Skeletal muscle tissue (tissue), 4 donors: ENCODE data around the gene EGFR. TPM values are rescaled to one million over a fixed set of nuclear protein-coding genes. Genes with fewer than 3 reads are reported as not detected.

ENCODE experiments used
- H3K27ac ChIP-seq: one replicate; pipeline ENCODE4 v1.7.0; 2013; ENCODE audit warnings: mild to moderate bottlenecking, low read depth, low read length, inconsistent platforms
- H3K27me3 ChIP-seq, 3 donors: one replicate each; pipeline ENCODE4 v1.7.0; 2013; ENCODE audit warnings: low read length in 3 of 3; ENCODE audit not compliant: control insufficient read depth in 3 of 3, insufficient read depth in 3 of 3
- H3K36me3 ChIP-seq, 3 donors: one replicate each; pipeline ENCODE4 v1.7.0; 2013; ENCODE audit warnings: low read length in 3 of 3; ENCODE audit not compliant: control insufficient read depth in 3 of 3, insufficient read depth in 3 of 3
- H3K4me1 ChIP-seq, 3 donors: one replicate each; pipeline ENCODE4 v1.7.0; 2013; ENCODE audit warnings: low read length in 3 of 3, mild to moderate bottlenecking in 3 of 3; ENCODE audit not compliant: control insufficient read depth in 3 of 3, insufficient read depth in 3 of 3
- H3K4me3 ChIP-seq, 3 donors: one replicate each; pipeline ENCODE4 v1.7.0; 2013; ENCODE audit warnings: low read length in 3 of 3
- H3K9ac ChIP-seq, 3 donors: one replicate each; pipeline ENCODE4 v1.7.0; 2013; ENCODE audit warnings: low read length in 3 of 3, mild to moderate bottlenecking in 3 of 3, moderate library complexity in 2 of 3, low read depth in 1 of 3
- H3K9me3 ChIP-seq, 3 donors: one replicate each; pipeline ENCODE4 v1.7.0; 2013; ENCODE audit warnings: low read length in 3 of 3; ENCODE audit not compliant: control insufficient read depth in 3 of 3
- total RNA-seq: library from RNA; depleted of rRNA; stranded (reverse); fragments of >200 nt; gene quantifications from one replicate; pipeline ENCODE4 v1.2.3, GENCODE V29; 2014
- donor health status: Osteomylitis.

The EGFR gene
- total RNA-seq, 1 donor from 2014 or later: 17.7 TPM

DNA sequence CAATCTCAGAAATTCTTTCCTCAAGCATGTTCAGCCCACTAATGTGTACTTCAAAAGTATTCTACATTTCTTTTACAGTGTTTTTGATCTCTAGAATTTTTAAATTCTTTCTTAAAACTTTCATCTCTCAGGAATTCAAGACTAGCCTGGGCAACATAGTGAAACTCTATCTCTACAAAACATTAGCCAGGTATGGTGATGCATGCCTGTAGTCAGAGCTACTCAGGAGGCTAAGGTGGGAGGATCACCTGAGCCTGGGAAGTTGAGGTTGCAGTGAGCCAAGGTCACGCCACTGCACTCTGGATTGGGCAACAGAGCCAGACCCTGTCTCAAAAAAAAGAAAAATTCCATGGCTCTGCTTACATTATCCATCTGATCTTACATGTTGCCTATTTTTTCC, 5.0 kb upstream of the EGFR start:
- H3K4me3 ChIP-seq: no peak overlapping the region
- no peaks in the 10 kb centered on the region for H3K9me3 ChIP-seq
- no peak overlapping the region for H3K9ac ChIP-seq
- no peak overlapping the region for H3K27ac ChIP-seq
- H3K4me1 ChIP-seq: peaks cover 5 to 11% (median 6%) of the 10 kb centered on the region in 3 donors
- no peaks in the 10 kb centered on the region for H3K36me3 ChIP-seq
- peaks cover 0 to 13% (median 11%) of the 10 kb centered on the region in 3 donors for H3K27me3 ChIP-seq

GRCh38 chr7:55016061-55016745, 2.6 kb upstream of the EGFR start:
- peaks cover 0 to 18% (median 11%) of the 10 kb centered on the region in 3 donors for H3K27me3 ChIP-seq

DNA sequence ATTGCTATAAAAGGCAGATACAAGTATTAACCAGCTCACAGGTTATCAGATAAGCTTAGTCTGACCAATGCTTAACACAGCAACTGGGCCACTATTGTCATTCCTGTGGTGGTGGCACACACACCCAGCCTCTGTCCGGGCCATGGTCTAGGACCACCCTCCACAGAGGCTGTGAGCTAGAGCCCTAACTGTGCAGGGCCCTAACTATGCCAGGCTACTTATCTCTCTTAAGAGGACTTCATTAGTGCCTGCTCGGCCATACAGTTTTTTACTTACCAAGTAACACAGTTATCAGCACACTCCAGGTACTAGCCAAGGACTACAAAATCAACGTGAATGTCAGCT, 2.1 kb upstream of the EGFR start:
- Histone ChIP-seq H3K9ac (no peak overlapping the region), H3K4me3 (no peak overlapping the region), H3K36me3 (no peaks in the 10 kb centered on the region), H3K4me1 (peaks cover 9 to 19% (median 11%) of the 10 kb centered on the region in 3 donors), H3K27me3 (peaks cover 0 to 18% (median 11%) of the 10 kb centered on the region in 3 donors), H3K27ac (no peak overlapping the region), H3K9me3 (no peaks in the 10 kb centered on the region)

More at GRCh38 chr7:55016061-55016745, 2.6 kb upstream of the EGFR start:
- Histone ChIP-seq H3K4me3 (no peak overlapping the region), H3K9ac (no peak overlapping the region), H3K27ac (no peak overlapping the region), H3K36me3 (no peaks in the 10 kb centered on the region), H3K4me1 (peaks cover 9 to 15% (median 10%) of the 10 kb centered on the region in 3 donors), H3K9me3 (no peaks in the 10 kb centered on the region)

DNA sequence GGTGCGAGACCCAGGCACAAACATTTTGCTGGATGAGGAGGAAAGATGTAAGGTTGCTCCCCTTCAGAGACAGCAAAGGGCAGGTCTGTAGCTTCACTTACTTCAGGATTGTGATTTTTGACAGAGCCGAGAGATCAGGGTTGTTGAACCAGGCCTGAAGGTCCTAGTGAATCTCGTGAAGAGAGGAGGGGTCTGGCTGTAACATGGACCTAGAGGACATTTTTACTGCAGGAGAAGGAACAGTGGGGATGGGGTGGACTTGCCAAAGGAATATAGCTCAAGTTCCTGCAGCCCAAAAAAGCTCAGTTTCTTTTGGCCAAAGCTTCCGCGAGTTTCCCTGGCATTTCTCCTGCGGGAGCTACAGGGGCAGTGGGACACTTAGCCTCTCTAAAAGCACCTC, 976 bp upstream of the EGFR start:
- Histone ChIP-seq H3K4me1 (peaks cover 9 to 26% (median 13%) of the 10 kb centered on the region in 3 donors), H3K27ac (no peak overlapping the region), H3K36me3 (no peaks in the 10 kb centered on the region), H3K9me3 (no peaks in the 10 kb centered on the region), H3K9ac (no peak overlapping the region), H3K27me3 (peaks cover 0 to 18% (median 11%) of the 10 kb centered on the region in 3 donors), H3K4me3 (peak overlapping the region in 1 of 3 donors; percentile 74)

GRCh38 chr7:55019191-55019690, 424 bp downstream of the EGFR start:
- Histone ChIP-seq H3K9ac (peak overlapping the region; percentile 63 to 81 (median 76)), H3K4me1 (peaks cover 11 to 30% (median 13%) of the 10 kb centered on the region in 3 donors), H3K4me3 (peak overlapping the region; percentile 70 to 74 (median 70)), H3K27me3 (peaks cover 0 to 18% (median 11%) of the 10 kb centered on the region in 3 donors), H3K27ac (peak overlapping the region; percentile 74), H3K9me3 (no peaks in the 10 kb centered on the region), H3K36me3 (no peaks in the 10 kb centered on the region)

- peak overlapping the region; percentile 63 to 81 (median 76) for H3K9ac ChIP-seq
- H3K9me3 ChIP-seq: no peaks in the 10 kb centered on the region
- no peaks in the 10 kb centered on the region for H3K36me3 ChIP-seq
- H3K4me1 ChIP-seq: peaks cover 13 to 36% (median 14%) of the 10 kb centered on the region in 3 donors
- peak overlapping the region; percentile 74 for H3K27ac ChIP-seq
- peaks cover 0 to 18% (median 11%) of the 10 kb centered on the region in 3 donors for H3K27me3 ChIP-seq
- H3K4me3 ChIP-seq: peak overlapping the region; percentile 70 to 74 (median 70)
Observed at GRCh38 chr7:55019691-55020465, 1.1 kb downstream of the EGFR start.

DNA sequence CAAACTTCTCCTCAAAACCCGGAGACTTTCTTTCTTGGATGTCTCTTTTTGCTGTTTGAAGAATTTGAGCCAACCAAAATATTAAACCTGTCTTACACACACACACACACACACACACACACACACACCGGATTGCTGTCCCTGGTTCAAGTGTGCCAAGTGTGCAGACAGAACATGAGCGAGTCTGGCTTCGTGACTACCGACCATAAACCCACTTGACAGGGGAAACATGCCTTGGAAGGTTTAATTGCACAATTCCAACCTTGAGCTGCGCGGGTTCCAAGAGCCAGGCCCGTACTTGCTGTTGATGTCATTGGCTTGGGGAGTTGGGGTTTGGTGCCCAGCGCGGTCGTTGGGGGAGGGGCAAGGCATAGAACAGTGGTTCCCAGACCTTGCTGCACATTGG, 1.7 kb downstream of the EGFR start:
- peak overlapping the region in 2 of 3 donors; percentile 76 to 81 for H3K9ac ChIP-seq
- no peaks in the 10 kb centered on the region for H3K36me3 ChIP-seq
- no peaks in the 10 kb centered on the region for H3K9me3 ChIP-seq
- H3K4me1 ChIP-seq: peaks cover 13 to 41% (median 19%) of the 10 kb centered on the region in 3 donors
- peak overlapping the region; percentile 70 to 74 (median 70) for H3K4me3 ChIP-seq
- H3K27ac ChIP-seq: peak overlapping the region; percentile 74
- peaks cover 0 to 18% (median 11%) of the 10 kb centered on the region in 3 donors for H3K27me3 ChIP-seq

- Histone ChIP-seq H3K4me3 (peak overlapping the region; percentile 41 to 74 (median 70)), H3K9ac (peak overlapping the region in 1 of 3 donors; percentile 81), H3K27ac (peak overlapping the region; percentile 74), H3K36me3 (no peaks in the 10 kb centered on the region), H3K4me1 (peaks cover 13 to 42% (median 19%) of the 10 kb centered on the region in 3 donors), H3K9me3 (no peaks in the 10 kb centered on the region), H3K27me3 (peaks cover 0 to 18% (median 11%) of the 10 kb centered on the region in 3 donors)
Observed at GRCh38 chr7:55021053-55021452, 2.2 kb downstream of the EGFR start.

DNA sequence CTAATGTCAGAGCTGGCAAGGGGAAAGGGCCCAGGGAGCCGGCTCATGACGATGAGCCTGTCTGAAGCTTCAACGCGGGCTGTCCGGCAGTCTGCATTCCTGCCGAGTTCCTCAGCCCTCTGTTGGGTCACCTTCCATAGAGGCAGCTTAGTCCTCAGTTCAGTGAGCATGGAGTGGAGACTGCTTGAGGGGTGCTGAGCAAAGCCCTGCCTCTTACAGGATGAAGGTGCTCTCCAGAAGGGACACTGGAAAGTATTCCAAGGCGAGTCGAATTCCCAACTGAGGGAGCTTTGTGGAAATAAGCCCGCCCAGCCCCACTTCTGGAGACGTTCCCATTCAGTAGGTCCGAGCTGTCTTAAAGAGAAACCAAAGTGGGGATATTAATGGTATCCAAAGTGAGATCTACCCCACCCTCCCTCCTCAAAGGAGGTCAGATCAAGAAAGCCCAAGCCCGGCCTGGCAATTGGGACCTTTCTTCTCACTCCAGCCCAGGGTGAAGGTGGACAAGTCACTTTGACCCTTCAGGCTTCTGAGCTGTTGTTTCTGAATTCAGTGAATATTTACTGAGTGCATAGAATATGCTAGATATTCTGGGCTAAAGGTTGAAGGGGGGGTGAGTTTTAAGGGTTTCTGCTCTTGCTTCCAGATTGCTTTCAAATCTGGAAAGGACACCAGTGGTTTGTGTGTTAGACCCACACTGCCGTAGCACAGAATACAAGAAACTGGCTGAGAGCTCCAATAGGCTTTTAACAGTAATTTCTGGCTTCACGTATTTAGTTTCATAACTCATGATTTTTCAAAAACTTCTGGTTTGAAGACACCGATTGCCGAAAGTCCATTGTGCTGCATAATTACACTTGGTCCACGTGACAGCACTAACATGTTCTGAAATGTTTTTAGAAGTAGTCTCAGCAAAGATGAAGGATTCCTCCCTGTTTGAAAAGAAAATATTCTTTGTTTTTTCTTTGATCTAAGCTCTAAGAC, 3.5 kb downstream of the EGFR start:
- no peak overlapping the region for H3K9ac ChIP-seq
- no peaks in the 10 kb centered on the region for H3K9me3 ChIP-seq
- H3K36me3 ChIP-seq: no peaks in the 10 kb centered on the region
- H3K4me1 ChIP-seq: peaks cover 13 to 48% (median 23%) of the 10 kb centered on the region in 3 donors
- peak overlapping the region in 2 of 3 donors; percentile 43 to 50 for H3K4me3 ChIP-seq
- H3K27me3 ChIP-seq: peaks cover 0 to 18% (median 11%) of the 10 kb centered on the region in 3 donors
- peak overlapping the region; percentile 74 for H3K27ac ChIP-seq
